Measurements from ENCODE around the gene TMCO4. TPM values are rescaled to one million over a fixed set of nuclear protein-coding genes. Genes with fewer than 3 reads are reported as not detected.

Gene TMCO4
- total RNA-seq, 1 experiment from 2014 or later = 13.5 TPM

DNA sequence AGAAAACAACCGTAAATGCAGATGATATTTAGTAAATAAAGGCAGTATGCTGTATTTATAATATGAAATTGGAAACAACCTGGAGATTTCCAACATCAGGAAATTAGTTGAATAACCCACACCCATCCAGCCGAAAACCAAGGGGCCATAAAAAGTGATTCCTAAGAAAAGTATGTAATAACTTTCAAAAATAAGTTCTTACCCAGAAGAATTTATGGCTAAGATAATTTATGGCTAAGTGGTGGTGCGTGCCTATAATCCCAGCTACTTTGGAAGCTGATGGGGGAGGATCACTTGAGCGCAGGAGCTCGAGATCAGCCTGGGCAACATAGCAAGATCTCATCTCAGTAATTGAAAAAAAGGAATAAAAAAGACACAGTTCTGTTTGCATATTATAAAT is 43.2 kb downstream of the TMCO4 start:
- DNase-seq = no peak
- Mint-ChIP-seq H3K4me3 (ENCODE audit: low read depth, unreplicated experiment) (no peak overlapping the region), H3K9me3 (ENCODE audit: low read depth, unreplicated experiment) (no peaks in the 10 kb centered on the region), H3K36me3 (ENCODE audit: insufficient read depth, unreplicated experiment) (peaks cover 3% of the 10 kb centered on the region), H3K4me1 (ENCODE audit: low read depth, unreplicated experiment) (peaks cover 23% of the 10 kb centered on the region), H3K27me3 (ENCODE audit: unreplicated experiment) (no peaks in the 10 kb centered on the region), H3K27ac (ENCODE audit: unreplicated experiment) (no peak overlapping the region)
- TF ChIP-seq, protein P1, sequence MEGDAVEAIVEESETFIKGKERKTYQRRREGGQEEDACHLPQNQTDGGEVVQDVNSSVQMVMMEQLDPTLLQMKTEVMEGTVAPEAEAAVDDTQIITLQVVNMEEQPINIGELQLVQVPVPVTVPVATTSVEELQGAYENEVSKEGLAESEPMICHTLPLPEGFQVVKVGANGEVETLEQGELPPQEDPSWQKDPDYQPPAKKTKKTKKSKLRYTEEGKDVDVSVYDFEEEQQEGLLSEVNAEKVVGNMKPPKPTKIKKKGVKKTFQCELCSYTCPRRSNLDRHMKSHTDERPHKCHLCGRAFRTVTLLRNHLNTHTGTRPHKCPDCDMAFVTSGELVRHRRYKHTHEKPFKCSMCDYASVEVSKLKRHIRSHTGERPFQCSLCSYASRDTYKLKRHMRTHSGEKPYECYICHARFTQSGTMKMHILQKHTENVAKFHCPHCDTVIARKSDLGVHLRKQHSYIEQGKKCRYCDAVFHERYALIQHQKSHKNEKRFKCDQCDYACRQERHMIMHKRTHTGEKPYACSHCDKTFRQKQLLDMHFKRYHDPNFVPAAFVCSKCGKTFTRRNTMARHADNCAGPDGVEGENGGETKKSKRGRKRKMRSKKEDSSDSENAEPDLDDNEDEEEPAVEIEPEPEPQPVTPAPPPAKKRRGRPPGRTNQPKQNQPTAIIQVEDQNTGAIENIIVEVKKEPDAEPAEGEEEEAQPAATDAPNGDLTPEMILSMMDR (IDR thresholded peaks at IDR 0.05; ENCODE audit: unreplicated experiment) = no peak
- CTCF ChIA-PET = no interaction called here
- BruUV-seq (replicated peaks) = no TSS peak
- intact Hi-C loops (cut with micrococcal nuclease; ENCODE audit: unreplicated experiment) = no loop called here

DNA sequence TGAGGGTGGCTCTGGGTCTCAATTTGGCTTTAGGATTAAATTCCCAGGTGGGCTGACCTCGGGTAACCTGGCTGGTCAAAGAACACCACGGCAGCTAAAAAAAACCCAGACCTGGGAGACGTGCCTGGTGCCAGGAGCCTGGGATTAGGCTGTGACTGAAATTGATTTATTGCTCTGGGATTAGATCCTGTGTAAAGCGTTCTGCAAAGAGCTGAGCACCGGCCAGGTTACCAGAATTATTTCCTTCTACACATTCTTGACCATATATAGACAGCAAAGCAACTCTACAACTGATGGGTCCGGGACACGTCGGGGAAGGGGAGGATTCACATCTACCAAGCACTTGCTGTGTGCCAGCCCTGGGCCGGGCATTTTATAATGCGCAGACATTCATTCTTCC is 45.2 kb downstream of the TMCO4 start:
- intact Hi-C loops (cut with micrococcal nuclease; ENCODE audit: unreplicated experiment) = no loop called here
- TF ChIP-seq, protein P1 (IDR thresholded peaks at IDR 0.05; ENCODE audit: unreplicated experiment) = no peak
- no peak for DNase-seq
- BruUV-seq (replicated peaks) = no TSS peak
- Mint-ChIP-seq H3K36me3 (ENCODE audit: insufficient read depth, unreplicated experiment) (peaks cover 8% of the 10 kb centered on the region), H3K27ac (ENCODE audit: unreplicated experiment) (no peak overlapping the region), H3K9me3 (ENCODE audit: low read depth, unreplicated experiment) (peaks cover 2% of the 10 kb centered on the region), H3K4me3 (ENCODE audit: low read depth, unreplicated experiment) (no peak overlapping the region), H3K4me1 (ENCODE audit: low read depth, unreplicated experiment) (peaks cover 13% of the 10 kb centered on the region), H3K27me3 (ENCODE audit: unreplicated experiment) (no peaks in the 10 kb centered on the region)
- CTCF ChIA-PET = no interaction called here

DNA sequence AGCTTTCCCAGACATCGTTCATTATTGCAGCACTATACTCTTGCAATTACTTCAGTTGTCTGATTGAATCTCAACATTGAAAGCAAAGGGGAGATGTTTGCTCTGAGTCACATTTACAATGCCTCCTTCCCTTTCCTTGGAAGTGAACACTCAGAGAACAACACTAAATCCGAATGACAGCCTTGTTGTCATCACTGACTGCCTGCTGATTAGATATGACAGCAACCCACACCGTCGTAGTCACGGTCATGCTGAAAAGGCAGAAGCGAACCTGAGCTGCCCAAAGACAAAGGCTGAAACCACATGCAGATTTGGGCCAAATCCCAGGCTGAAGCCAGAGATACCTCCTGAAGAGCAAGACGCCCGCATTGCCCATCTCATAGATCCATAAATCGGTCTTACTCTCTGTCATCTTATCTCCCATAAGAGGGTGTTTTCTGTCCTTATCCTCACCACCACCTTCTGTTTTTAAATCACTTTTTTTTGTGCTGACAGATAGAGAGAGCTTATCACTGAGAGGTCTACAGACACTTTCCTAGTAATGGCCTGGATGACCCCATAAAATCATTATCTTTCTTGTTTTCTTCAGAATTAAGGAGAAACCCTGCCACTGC is 47.5 kb downstream of the TMCO4 start:
- Mint-ChIP-seq H3K27me3 (ENCODE audit: unreplicated experiment) (no peaks in the 10 kb centered on the region), H3K27ac (ENCODE audit: unreplicated experiment) (no peak overlapping the region), H3K9me3 (ENCODE audit: low read depth, unreplicated experiment) (peaks cover 2% of the 10 kb centered on the region), H3K36me3 (ENCODE audit: insufficient read depth, unreplicated experiment) (peaks cover 5% of the 10 kb centered on the region), H3K4me3 (ENCODE audit: low read depth, unreplicated experiment) (no peak overlapping the region), H3K4me1 (ENCODE audit: low read depth, unreplicated experiment) (no peaks in the 10 kb centered on the region)
- TF ChIP-seq, protein P1 (IDR thresholded peaks at IDR 0.05; ENCODE audit: unreplicated experiment) = no peak
- intact Hi-C loops (cut with micrococcal nuclease; ENCODE audit: unreplicated experiment) = no loop called here
- CTCF ChIA-PET = interaction anchor here (0.6 kb wide), 1 partner anchor 129 kb away, joined by 5 read pairs; no protein-coding TSS in a partner anchor
- no TSS peak for BruUV-seq (replicated peaks)
- no peak for DNase-seq

DNA sequence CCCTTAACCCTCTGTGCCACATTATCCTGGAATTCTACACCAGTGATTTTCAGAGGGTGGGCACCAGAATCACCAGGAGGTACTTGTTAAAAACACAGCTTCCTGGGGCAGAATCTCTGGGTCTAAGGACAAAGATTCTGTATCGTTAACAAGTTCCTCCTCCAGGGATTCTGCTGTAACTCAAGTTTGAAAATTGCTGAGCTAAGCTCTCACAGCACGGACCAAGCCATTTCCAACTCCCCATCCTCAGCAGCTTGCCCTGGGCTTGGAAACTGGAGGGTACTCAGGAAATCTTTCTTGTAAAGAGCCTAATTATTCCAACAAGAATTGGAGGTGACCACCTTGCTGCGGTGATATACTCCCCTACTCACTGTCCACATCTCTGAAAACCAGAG is 48.8 kb downstream of the TMCO4 start:
- TF ChIP-seq, protein P1 (IDR thresholded peaks at IDR 0.05; ENCODE audit: unreplicated experiment) = no peak
- Mint-ChIP-seq H3K4me3 (ENCODE audit: low read depth, unreplicated experiment) (no peak overlapping the region), H3K9me3 (ENCODE audit: low read depth, unreplicated experiment) (peaks cover 2% of the 10 kb centered on the region), H3K4me1 (ENCODE audit: low read depth, unreplicated experiment) (no peaks in the 10 kb centered on the region), H3K27me3 (ENCODE audit: unreplicated experiment) (no peaks in the 10 kb centered on the region), H3K27ac (ENCODE audit: unreplicated experiment) (no peak overlapping the region), H3K36me3 (ENCODE audit: insufficient read depth, unreplicated experiment) (peaks cover 5% of the 10 kb centered on the region)
- CTCF ChIA-PET = no interaction called here
- DNase-seq = no peak
- no TSS peak for BruUV-seq (replicated peaks)
- intact Hi-C loops (cut with micrococcal nuclease; ENCODE audit: unreplicated experiment) = no loop called here
